ENCODE measurements around the gene PSKH1. TPM values are rescaled to one million over a fixed set of nuclear protein-coding genes. Genes with fewer than 3 reads are reported as not detected.

PSKH1 gene
- total and polyA plus RNA-seq, 10 of the 15 experiments (the other 5 are each of a cell fraction or from before 2014, with no cell fraction given): 0.63 to 20.4 (median 7.8) TPM

GRCh38 chr16:67926181-67926750, 33.2 kb downstream of the PSKH1 start:
- Histone ChIP-seq H4K20me1 (ENCODE audit: control insufficient read depth, insufficient read depth) (no peaks in the 10 kb centered on the region), H3K27ac (ENCODE audit: control insufficient read depth, insufficient read depth) (no peak overlapping the region), H3K9ac (ENCODE audit: control insufficient read depth, insufficient read depth, low read length) (no peak overlapping the region), H2AFZ (ENCODE audit: control insufficient read depth, low read depth, low read length) (no peak overlapping the region), H3K4me3 (no peak overlapping the region), H3K4me2 (ENCODE audit: control insufficient read depth, insufficient read depth) (no peak overlapping the region), H3K79me2 (ENCODE audit: control insufficient read depth, insufficient read depth, low read length) (no peaks in the 10 kb centered on the region), H3K27me3 (replicated peaks in 1 of 2; ENCODE audit: control insufficient read depth in 2 of 2, insufficient read depth in 2 of 2, low read length in 1 of 2) (no peaks in the 10 kb centered on the region), H3K9me3 (replicated peaks; ENCODE audit: control insufficient read depth, insufficient read depth, low read length) (no peaks in the 10 kb centered on the region), H3K36me3 (ENCODE audit: control insufficient read depth in 2 of 2, insufficient read depth in 2 of 2, low read length in 1 of 2) (peaks cover 0 to 16% of the 10 kb centered on the region in 2 experiments; a peak in 2 of 4 replicates), H3K4me1 (ENCODE audit: control insufficient read depth, insufficient read depth, low read length) (no peaks in the 10 kb centered on the region; the same call in 1 of the 2 replicates)
- no peak for FAIRE-seq
- ChIA-PET CTCF (interaction anchor here (0.8 to 2.2 kb wide), 5 partner anchors 9 to 262 kb away, joined by 3 to 11 read pairs (median 5); no protein-coding TSS in a partner anchor), SMC1A (ENCODE audit: uncharacterized antibody, unreplicated experiment) (interaction anchor here (0.6 to 1.3 kb wide), 2 partner anchors 9 to 38 kb away, joined by 3 read pairs; no protein-coding TSS in a partner anchor), POLR2A (interaction anchor here (0.9 kb wide), 1 partner anchor 15 kb away, joined by 3 read pairs; no protein-coding TSS in a partner anchor), RAD21 (ENCODE audit: unreplicated experiment) (interaction anchor here (1.0 to 1.1 kb wide), 2 partner anchors 42 to 110 kb away, joined by 3 to 5 read pairs; no protein-coding TSS in a partner anchor)
- 29% methylated on average over 13 of the region's 13 CpGs for WGBS (ENCODE audit: insufficient coverage, insufficient replicate concordance, low lambda C conversion rate, missing lambda C conversion rate)
- in situ Hi-C loops (cut with MboI): loop anchor here (5.0 kb wide), 2 partner anchors 109 to 249 kb away; no protein-coding TSS in a partner anchor
- intact Hi-C loops (cut with micrococcal nuclease; ENCODE audit: unreplicated experiment): loop anchor here (5.0 to 10.0 kb wide), 2 partner anchors 34 to 401 kb away; partner anchors contain the start of genes PSKH1 and RIPOR1
- ATAC-seq: peak; percentile 24
- BruUV-seq (replicated peaks): no TSS peak
- no peak for TF ChIP-seq SUZ12 (IDR thresholded peaks at IDR 0.05; ENCODE audit: unreplicated experiment)
- TF ChIP-seq MTA2 (IDR thresholded peaks at IDR 0.05; ENCODE audit: low read depth): no peak
- no peak for TF ChIP-seq ZNF24 (IDR thresholded peaks at IDR 0.05)
- no peak for TF ChIP-seq NR2F1 (conservative IDR thresholded peaks at IDR 0.05)
- no peak for TF ChIP-seq HCFC1 (IDR thresholded peaks at IDR 0.05; ENCODE audit: low read length)
- TF ChIP-seq NBN (IDR thresholded peaks at IDR 0.05): no peak
- TF ChIP-seq SPI1 (IDR thresholded peaks at IDR 0.05; ENCODE audit: borderline replicate concordance, insufficient read depth, low read depth, low read length): no peak
- no peak for TF ChIP-seq TBL1XR1 (IDR thresholded peaks at IDR 0.05; ENCODE audit: low read depth, low read length)
- TF ChIP-seq RBBP5 (conservative IDR thresholded peaks at IDR 0.05): no peak
- TF ChIP-seq IRF4 (IDR thresholded peaks at IDR 0.05; ENCODE audit: low read depth, low read length): no peak
- TF ChIP-seq TAF1 (IDR thresholded peaks at IDR 0.05; ENCODE audit: borderline replicate concordance, low read depth, low read length): no peak
- no peak for TF ChIP-seq ASH2L (IDR thresholded peaks at IDR 0.05; ENCODE audit: borderline replicate concordance, low read depth)
- TF ChIP-seq CBX3 (IDR thresholded peaks at IDR 0.05; ENCODE audit: borderline replicate concordance, low read depth): no peak
- TF ChIP-seq BRCA1 (IDR thresholded peaks at IDR 0.05; ENCODE audit: low read depth, low read length): no peak
- TF ChIP-seq SMAD1 (IDR thresholded peaks at IDR 0.05; ENCODE audit: low read depth, partially characterized antibody): no peak
- no peak for DNase-seq (ENCODE audit: low read depth, low spot score)
